Stimulated activated CD8-positive, alpha-beta memory T cell treated with anti-CD3 and anti-CD28 coated beads, Interleukin-7, amount 100 ng/mL, for 24 hours (primary cell): Measurements from ENCODE around the gene PSTPIP2.
"Not testable (repeated sequence)": the region's sequence is repeated elsewhere in the genome, so short reads cannot be mapped to it uniquely, and the experiment has no call there.

Experiments
- DNase-seq: peaks from one replicate; pipeline ENCODE4 v3.0.0-alpha.2; 2020; ENCODE audit warnings: low read depth

PSTPIP2 gene

GRCh38 chr18:46071653-46072375 is at the start of gene PSTPIP2:
Gene PSTPIP2 (minus strand): TSS chr18:46072260. CDS start chr18:46072188, 72 bp downstream.
- peak; percentile 29 for DNase-seq

- DNase-seq, result no peak
These were observed 41.7 kb upstream of the PSTPIP2 start for GRCh38 chr18:46113751-46114150.

GRCh38 chr18:46110406-46110805 is 38.3 kb upstream of the PSTPIP2 start:
- no peak for DNase-seq

GRCh38 chr18:46109386-46109785 is 37.3 kb upstream of the PSTPIP2 start:
- DNase-seq, result no peak

GRCh38 chr18:46104128-46104911 is 32.3 kb upstream of the PSTPIP2 start, which contains the start of gene HAUS1:
Gene HAUS1 (plus strand): TSS chr18:46104385. CDS start chr18:46104412, 27 bp downstream.
- DNase-seq, result peak; percentile 69

GRCh38 chr18:46099463-46099862 is 27.4 kb upstream of the PSTPIP2 start:
- DNase-seq, result no peak

- no peak for DNase-seq
These were observed 26.5 kb upstream of the PSTPIP2 start for GRCh38 chr18:46098616-46098933.

- peak; percentile 77 for DNase-seq
These were observed 25.9 kb upstream of the PSTPIP2 start, which contains the start of gene ATP5F1A for GRCh38 chr18:46097801-46098615. Gene ATP5F1A (minus strand): TSS chr18:46098296. CDS start chr18:46098231, 65 bp downstream.

GRCh38 chr18:46097431-46097800 is 25.4 kb upstream of the PSTPIP2 start:
- no peak for DNase-seq

- DNase-seq, result no peak
These were observed 24.7 kb upstream of the PSTPIP2 start for GRCh38 chr18:46096651-46097300.

GRCh38 chr18:46095532-46095931 is 23.5 kb upstream of the PSTPIP2 start:
- no peak for DNase-seq

GRCh38 chr18:46088501-46088900 is 16.4 kb upstream of the PSTPIP2 start:
- DNase-seq, result not testable (repeated sequence)

GRCh38 chr18:46084431-46084830 is 12.4 kb upstream of the PSTPIP2 start:
- no peak for DNase-seq

- DNase-seq, result no peak
These were observed 8.1 kb upstream of the PSTPIP2 start for GRCh38 chr18:46080156-46080555.

- DNase-seq, result no peak
These were observed 7.3 kb upstream of the PSTPIP2 start for GRCh38 chr18:46079336-46079735.

GRCh38 chr18:46073474-46074331 is 1.6 kb upstream of the PSTPIP2 start:
- no peak for DNase-seq

GRCh38 chr18:46072959-46073358 is 899 bp upstream of the PSTPIP2 start:
- DNase-seq, result no peak

GRCh38 chr18:46072376-46072867 is 362 bp upstream of the PSTPIP2 start:
- DNase-seq, result no peak

- no peak for DNase-seq
These were observed 1.0 kb downstream of the PSTPIP2 start for GRCh38 chr18:46070815-46071652.

GRCh38 chr18:46070232-46070631 is 1.8 kb downstream of the PSTPIP2 start:
- DNase-seq, result no peak
